Activated effector memory CD4-positive, alpha-beta T cell treated with Interleukin-2 at 50 U/mL for 16 hours (primary cell): ENCODE results near the gene HOXD3.

Experiments
- DNase-seq: peaks from one replicate; pipeline ENCODE4 v3.0.0-alpha.2; 2020

The HOXD3 gene

GRCh38 chr2:176122052-176122682 lies 34.9 kb upstream of the HOXD3 start:
- no peak for DNase-seq

- DNase-seq, result no peak
Observed at GRCh38 chr2:176122683-176123410, 34.3 kb upstream of the HOXD3 start, which contains the start of gene HOXD9. TSS of gene HOXD9 (plus strand) at chr2:176122719. CDS start at chr2:176122769, 50 bp downstream.

- no peak for DNase-seq
Observed at GRCh38 chr2:176123411-176124109, 33.5 kb upstream of the HOXD3 start.

GRCh38 chr2:176124110-176124946 lies 32.8 kb upstream of the HOXD3 start:
- no peak for DNase-seq

GRCh38 chr2:176124947-176125771 lies 31.9 kb upstream of the HOXD3 start:
- no peak for DNase-seq

- DNase-seq, result no peak
Observed at GRCh38 chr2:176125772-176126054, 31.4 kb upstream of the HOXD3 start.

GRCh38 chr2:176126929-176127773 lies 30.0 kb upstream of the HOXD3 start:
- peak; percentile 29 for DNase-seq

GRCh38 chr2:176127774-176128072 lies 29.4 kb upstream of the HOXD3 start:
- no peak for DNase-seq

GRCh38 chr2:176128172-176128981 lies 28.7 kb upstream of the HOXD3 start:
- DNase-seq, result no peak

GRCh38 chr2:176128982-176129796 lies 27.9 kb upstream of the HOXD3 start, which contains the start of gene HOXD8:
TSS of gene HOXD8 (plus strand) at chr2:176129705. CDS start at chr2:176130367, 662 bp downstream.
- no peak for DNase-seq

GRCh38 chr2:176129813-176130146 lies 27.3 kb upstream of the HOXD3 start:
- DNase-seq, result no peak

- DNase-seq, result no peak
Observed at GRCh38 chr2:176130147-176130956, 26.8 kb upstream of the HOXD3 start.

- no peak for DNase-seq
Observed at GRCh38 chr2:176130957-176131847, 25.9 kb upstream of the HOXD3 start.

GRCh38 chr2:176131848-176132158 lies 25.3 kb upstream of the HOXD3 start:
- no peak for DNase-seq

GRCh38 chr2:176132205-176133171 lies 24.6 kb upstream of the HOXD3 start:
- no peak for DNase-seq

GRCh38 chr2:176133389-176133788 lies 23.7 kb upstream of the HOXD3 start:
- no peak for DNase-seq

- DNase-seq, result no peak
Observed at GRCh38 chr2:176134035-176134434, 23.1 kb upstream of the HOXD3 start.
